DND-41 (cell line): ENCODE results near the gene TRIM32.

Source experiments
- ATAC-seq: fragments of 200-7000 bp; cut with Tn5 transposase; 3 replicates; pipeline ENCODE4 v1.9.1; 2021; ENCODE audit warnings: low read depth; ENCODE audit not compliant: insufficient read depth
- DNase-seq: peaks from one replicate; pipeline ENCODE4 v3.0.0-alpha.2; 2020
- H2AFZ ChIP-seq: 2 replicates; pipeline ENCODE4 v1.6.0; 2012; ENCODE audit warnings: low read depth, low read length
- H3K27ac ChIP-seq: 2 replicates; pipeline ENCODE4 v1.5.1; 2012; ENCODE audit warnings: low read length, inconsistent platforms
- H3K27me3 ChIP-seq: fragments of 200-600 bp; sonication (generic); 2 replicates; pipeline ENCODE4 v1.6.0; 2012; ENCODE audit warnings: low read length, mild to moderate bottlenecking, inconsistent platforms; ENCODE audit not compliant: insufficient read depth, poor library complexity
- H3K36me3 ChIP-seq: 2 replicates; pipeline ENCODE4 v1.5.1; 2012; ENCODE audit warnings: low read length, inconsistent platforms; ENCODE audit not compliant: insufficient read depth
- H3K4me1 ChIP-seq: 2 replicates; pipeline ENCODE4 v1.5.1; 2012; ENCODE audit warnings: mild to moderate bottlenecking, low read length; ENCODE audit not compliant: insufficient read depth
- H3K4me2 ChIP-seq: 2 replicates; pipeline ENCODE4 v1.6.0; 2012; ENCODE audit warnings: mild to moderate bottlenecking, moderate library complexity, low read length, inconsistent platforms; ENCODE audit not compliant: insufficient read depth
- H3K4me3 ChIP-seq, 2 experiments: fragments of 200-600 bp in 1 of 2; shearing (Covaris generic) in 1 of 2; 2 replicates each; pipeline ENCODE4 v1.5.1; 2012 to 2016; ENCODE audit warnings: inconsistent platforms in 2 of 2, low read length in 2 of 2, mild to moderate bottlenecking in 2 of 2, low read depth in 1 of 2, moderate library complexity in 1 of 2
- H3K79me2 ChIP-seq: 2 replicates; pipeline ENCODE4 v1.6.0; 2012; ENCODE audit warnings: low read length, inconsistent platforms; ENCODE audit not compliant: insufficient read depth
- H3K9ac ChIP-seq: 2 replicates; pipeline ENCODE4 v1.6.0; 2012; ENCODE audit warnings: low read depth, mild to moderate bottlenecking, inconsistent platforms, low read length, moderate library complexity
- H3K9me3 ChIP-seq: 2 replicates; pipeline ENCODE4 v1.5.1; 2012; ENCODE audit warnings: low read length, moderate library complexity, mild to moderate bottlenecking, inconsistent platforms; ENCODE audit not compliant: insufficient read depth, severe bottlenecking
- H4K20me1 ChIP-seq: 2 replicates; pipeline ENCODE4 v1.6.0; 2012; ENCODE audit warnings: low read length; ENCODE audit not compliant: insufficient read depth
- EZH2 ChIP-seq: IDR thresholded peaks from 3 replicates; pipeline ENCODE4 v1.6.1; 2012; ENCODE audit warnings: borderline replicate concordance, low read depth, mild to moderate bottlenecking, moderate library complexity, low read length, inconsistent platforms; ENCODE audit not compliant: severe bottlenecking
- TF ChIP-seq, protein P1 (sequence below): IDR thresholded peaks from 2 replicates; pipeline ENCODE4 v1.5.1; 2012; ENCODE audit warnings: borderline replicate concordance, low read length, moderate library complexity, mild to moderate bottlenecking; ENCODE audit not compliant: poor library complexity, severe bottlenecking; ENCODE audit errors: extremely low read depth

Gene TRIM32

DNA sequence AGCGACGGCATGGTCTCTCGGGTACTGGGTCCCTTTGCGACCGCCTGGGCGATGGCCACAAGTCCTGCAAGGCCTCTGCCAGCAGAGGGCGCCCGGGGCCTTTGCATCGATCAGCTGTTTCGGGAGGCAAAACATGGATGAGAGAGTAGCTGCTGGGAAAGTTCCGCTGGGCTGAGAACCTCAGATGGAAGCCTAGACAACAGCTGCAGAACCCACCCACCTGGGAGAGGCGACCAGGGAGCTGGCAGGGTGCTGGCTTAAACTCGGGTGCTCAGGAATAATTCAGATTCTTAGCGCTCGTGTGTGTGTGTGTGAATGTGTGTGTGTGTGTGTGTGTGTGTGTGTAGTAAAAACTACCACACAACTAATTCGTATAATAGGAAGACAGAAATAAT, 50.0 kb downstream of the TRIM32 start:
- no peaks in the 10 kb centered on the region for H3K79me2 ChIP-seq
- H3K27me3 ChIP-seq, result no peaks in the 10 kb centered on the region
- peak; percentile 51 for DNase-seq
- H4K20me1 ChIP-seq, result no peaks in the 10 kb centered on the region
- H3K4me3 ChIP-seq, result no peak overlapping the region
- no peak overlapping the region for H2AFZ ChIP-seq
- H3K27ac ChIP-seq, result no peak overlapping the region
- H3K9ac ChIP-seq, result no peak overlapping the region
- H3K9me3 ChIP-seq, result no peaks in the 10 kb centered on the region
- H3K36me3 ChIP-seq, result no peaks in the 10 kb centered on the region
- TF ChIP-seq, protein P1, sequence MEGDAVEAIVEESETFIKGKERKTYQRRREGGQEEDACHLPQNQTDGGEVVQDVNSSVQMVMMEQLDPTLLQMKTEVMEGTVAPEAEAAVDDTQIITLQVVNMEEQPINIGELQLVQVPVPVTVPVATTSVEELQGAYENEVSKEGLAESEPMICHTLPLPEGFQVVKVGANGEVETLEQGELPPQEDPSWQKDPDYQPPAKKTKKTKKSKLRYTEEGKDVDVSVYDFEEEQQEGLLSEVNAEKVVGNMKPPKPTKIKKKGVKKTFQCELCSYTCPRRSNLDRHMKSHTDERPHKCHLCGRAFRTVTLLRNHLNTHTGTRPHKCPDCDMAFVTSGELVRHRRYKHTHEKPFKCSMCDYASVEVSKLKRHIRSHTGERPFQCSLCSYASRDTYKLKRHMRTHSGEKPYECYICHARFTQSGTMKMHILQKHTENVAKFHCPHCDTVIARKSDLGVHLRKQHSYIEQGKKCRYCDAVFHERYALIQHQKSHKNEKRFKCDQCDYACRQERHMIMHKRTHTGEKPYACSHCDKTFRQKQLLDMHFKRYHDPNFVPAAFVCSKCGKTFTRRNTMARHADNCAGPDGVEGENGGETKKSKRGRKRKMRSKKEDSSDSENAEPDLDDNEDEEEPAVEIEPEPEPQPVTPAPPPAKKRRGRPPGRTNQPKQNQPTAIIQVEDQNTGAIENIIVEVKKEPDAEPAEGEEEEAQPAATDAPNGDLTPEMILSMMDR, result peak; percentile 74
- no peak for TF ChIP-seq EZH2
- no peaks in the 10 kb centered on the region for H3K4me1 ChIP-seq
- no peak overlapping the region for H3K4me2 ChIP-seq
- ATAC-seq, result peak; percentile 58; the same call in 1 of the 3 replicates

DNA sequence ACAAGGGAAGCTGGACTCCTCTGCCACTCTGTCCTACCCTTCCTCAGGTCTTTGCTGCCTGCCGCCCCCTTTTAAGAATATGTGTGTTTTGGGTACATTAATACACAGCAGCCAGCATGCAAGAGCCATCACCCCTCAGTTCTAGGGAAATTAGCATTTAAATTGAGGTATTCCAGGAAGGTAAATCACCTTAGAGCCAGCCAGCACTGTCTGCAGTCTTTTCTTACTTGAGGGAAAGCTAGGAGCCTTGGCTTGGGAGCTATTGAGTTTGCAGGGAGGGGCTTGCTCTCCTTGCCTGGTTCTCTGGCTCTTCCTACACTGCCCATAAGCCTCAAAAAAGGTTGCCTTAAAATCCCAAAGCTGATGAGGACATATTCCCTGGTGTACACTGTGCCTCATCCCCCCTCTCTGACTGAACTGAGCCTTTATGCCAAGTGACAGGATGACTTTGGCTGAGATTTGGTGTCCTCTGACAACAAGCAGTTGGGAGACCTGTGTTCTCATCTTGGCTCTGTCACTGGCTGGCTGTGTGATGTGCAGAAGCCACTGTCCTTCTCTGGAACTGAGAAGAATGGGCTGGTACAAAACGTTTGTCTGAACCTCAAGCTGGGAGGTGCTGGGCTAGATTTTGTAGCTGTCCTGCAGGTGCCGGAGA, 54.1 kb downstream of the TRIM32 start:
- Histone ChIP-seq H3K9me3 (no peaks in the 10 kb centered on the region), H3K9ac (no peak overlapping the region), H2AFZ (no peak overlapping the region), H3K27ac (no peak overlapping the region), H3K4me1 (no peaks in the 10 kb centered on the region), H3K27me3 (no peaks in the 10 kb centered on the region), H3K4me2 (no peak overlapping the region), H3K36me3 (no peaks in the 10 kb centered on the region), H4K20me1 (no peaks in the 10 kb centered on the region), H3K4me3 (no peak overlapping the region), H3K79me2 (no peaks in the 10 kb centered on the region)
- no peak for DNase-seq
- ATAC-seq, result no peak
- TF ChIP-seq, protein P1, result no peak
- TF ChIP-seq EZH2, result no peak

DNA sequence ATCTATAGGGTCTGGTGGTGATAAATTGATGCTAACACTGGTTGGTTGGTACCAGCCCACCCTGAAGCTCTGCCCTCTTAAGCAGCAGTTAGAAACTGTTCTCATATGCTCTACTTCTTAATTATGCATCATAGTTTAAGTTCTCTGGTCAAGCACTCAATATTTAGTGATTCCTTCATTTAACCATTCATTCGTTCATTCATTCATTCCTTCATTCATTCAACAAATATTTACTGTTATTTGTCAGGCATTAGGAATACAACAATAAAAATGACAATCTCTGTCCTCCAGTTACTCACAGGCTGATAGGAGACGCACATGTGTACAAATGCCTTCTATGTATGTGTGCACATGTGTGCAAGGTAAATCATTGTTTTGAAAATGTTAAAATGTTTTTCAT, 54.6 kb downstream of the TRIM32 start:
- no peak overlapping the region for H3K9ac ChIP-seq
- no peaks in the 10 kb centered on the region for H4K20me1 ChIP-seq
- no peak overlapping the region for H3K4me3 ChIP-seq
- no peak overlapping the region for H3K27ac ChIP-seq
- H3K4me2 ChIP-seq, result no peak overlapping the region
- no peaks in the 10 kb centered on the region for H3K79me2 ChIP-seq
- H3K27me3 ChIP-seq, result no peaks in the 10 kb centered on the region
- H3K9me3 ChIP-seq, result no peaks in the 10 kb centered on the region
- ATAC-seq, result no peak
- H3K4me1 ChIP-seq, result no peaks in the 10 kb centered on the region
- TF ChIP-seq, protein P1, result no peak
- TF ChIP-seq EZH2, result no peak
- no peaks in the 10 kb centered on the region for H3K36me3 ChIP-seq
- DNase-seq, result no peak
- no peak overlapping the region for H2AFZ ChIP-seq
